DMS153 treated with DMSO at 0.1 percent for 48 hours (cell line): ENCODE measurements around the gene RASA3.
"Not testable (repeated sequence)": the region's sequence is repeated elsewhere in the genome, so short reads cannot be mapped to it uniquely, and the experiment has no call there.

Experiments
- DNase-seq: peaks from one replicate; lab custom pipeline; 2025; ENCODE audit not compliant: unreplicated experiment; lab: John Stamatoyannopoulos, UW

The RASA3 gene

DNA sequence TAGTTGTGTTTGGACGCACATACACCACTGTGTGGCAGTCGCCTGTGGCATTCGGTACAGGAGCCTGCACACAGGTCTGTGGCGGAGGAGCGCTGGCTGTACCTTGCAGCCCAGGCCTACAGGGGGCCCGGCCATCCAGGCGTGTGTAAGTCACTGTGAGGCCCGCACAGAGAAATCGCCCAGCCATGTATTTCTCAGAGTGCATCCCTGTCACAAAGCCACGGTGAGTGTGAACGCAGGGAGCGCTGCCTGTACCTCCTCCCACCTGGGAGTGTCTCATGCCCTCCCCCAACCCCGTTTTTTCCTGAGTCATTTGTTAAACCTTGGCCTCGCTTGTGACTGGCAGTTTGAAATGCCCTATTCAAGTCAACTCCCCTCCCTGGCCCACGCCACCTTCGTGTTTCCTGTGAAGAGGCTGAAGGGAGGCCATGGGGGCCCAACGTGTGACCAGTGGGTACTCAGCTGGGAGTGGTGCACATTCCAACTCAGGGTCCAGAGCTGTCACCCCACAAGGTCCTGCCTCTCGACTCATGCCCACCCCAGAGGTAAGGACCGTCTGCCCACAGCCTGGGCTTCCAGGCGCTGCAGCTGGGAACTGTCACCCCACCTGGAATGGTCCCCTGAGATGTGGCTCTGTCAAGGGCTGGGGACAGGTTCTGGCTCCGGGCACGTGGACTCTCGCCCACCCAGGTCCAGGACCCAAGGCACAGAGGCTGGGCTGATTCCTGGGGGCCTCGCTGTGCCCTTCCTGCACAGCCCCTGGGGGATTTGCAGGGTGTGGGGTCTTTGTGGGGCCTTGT, 11.6 kb upstream of the RASA3 start:
- no peak for DNase-seq

DNA sequence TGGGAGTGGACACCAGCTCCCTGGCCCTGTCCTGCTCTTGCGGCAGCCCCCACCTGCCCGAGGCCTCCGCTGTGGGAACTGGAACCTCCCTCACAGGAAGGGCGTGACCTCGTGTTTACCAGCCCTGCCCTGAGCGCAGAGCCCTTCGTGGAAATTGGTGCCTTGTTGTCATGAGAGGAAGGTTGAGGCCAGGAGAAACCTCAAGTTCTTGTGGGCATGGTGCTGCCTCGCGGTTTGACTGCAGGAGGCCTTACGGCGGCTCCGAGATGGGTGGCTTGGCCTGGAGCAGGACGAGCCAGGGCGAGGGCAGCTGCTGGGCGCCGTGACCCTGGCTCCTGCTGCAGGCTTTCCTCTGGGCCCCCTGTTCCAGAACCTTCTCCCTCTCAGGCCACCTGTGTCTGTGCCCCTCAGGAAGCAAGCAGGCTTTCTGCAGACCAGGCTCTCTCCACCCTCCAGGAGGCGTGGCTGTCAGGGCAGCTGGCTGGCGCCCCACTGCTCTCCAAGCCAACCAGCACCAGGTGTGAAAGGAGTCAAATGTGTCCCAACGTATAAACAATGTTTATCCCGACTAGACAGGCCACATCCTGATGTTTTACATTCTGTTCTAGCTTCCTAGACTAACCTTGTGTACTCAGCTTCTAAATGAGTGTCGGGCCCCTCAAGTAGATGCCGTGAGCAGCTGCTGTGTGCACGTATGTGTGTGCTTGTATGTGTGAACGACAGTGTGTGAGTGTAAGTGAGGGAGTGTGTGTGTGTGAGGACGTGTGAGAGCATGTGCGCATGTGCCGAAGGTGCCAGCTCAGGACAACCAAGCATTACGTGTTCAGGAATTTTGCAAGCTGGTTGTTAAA, 10.4 kb upstream of the RASA3 start:
- DNase-seq: peak; percentile 89

DNA sequence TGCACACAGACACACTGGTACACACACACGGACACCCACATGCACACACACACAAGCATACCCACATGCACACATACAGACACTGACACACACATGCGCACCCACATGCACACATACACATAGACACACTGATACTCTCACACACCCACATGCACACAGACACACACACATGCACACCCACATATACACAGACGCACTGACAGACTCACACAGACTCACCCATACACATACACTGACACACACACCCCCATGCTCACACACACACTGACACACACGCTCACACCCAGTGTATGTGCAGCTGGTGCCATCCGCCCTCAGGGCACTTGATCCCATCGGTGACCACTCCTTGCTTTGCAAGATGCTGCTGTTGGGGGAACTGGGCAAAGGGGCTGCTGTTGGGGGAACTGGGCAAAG, 9.7 kb upstream of the RASA3 start:
- DNase-seq: no peak

DNA sequence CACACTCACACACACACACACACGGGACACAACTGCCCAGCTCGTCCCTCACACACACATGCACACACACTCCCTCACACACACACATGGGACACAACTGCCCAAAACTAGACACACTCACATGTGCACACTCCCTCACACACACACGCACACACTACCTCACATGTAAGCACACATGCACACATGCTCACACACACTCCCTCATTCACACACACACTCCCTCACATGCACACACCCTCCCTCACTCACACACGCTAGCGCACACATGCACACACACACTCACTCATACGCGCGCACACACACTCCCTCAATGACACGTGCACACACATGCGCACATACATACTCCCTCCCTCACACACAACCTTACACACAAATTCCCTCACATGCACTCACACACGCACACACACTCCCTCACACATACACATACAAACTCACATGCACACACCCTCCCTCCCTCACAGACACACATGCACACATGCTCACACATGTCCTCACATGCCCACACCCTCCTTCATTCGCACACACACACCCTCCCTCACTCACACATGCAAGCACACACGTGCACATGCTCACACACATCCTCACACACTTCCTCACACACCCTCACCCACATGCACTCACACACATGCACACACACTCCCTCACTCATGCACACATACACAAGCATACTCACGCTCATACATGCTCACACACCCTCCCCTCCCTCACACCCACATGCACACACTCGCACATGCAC, 9.0 kb upstream of the RASA3 start:
- no peak for DNase-seq

DNA sequence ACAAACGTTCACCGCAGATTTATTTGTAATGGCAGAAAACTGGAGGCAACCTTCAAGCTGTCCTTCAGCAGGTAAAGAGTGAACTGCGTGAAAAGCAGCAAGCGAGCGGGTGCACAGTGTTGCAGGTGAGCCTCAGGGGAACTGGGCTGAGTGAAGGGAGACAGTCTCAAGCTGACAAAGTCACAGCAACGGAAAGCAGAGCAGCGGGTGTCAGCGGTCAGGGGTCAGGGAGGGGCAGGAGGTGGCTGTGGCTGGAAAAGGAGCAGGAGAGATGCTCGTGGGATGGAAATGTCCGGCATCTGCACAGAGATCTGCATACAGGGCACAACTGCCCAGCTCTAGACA, 8.5 kb upstream of the RASA3 start:
- no peak for DNase-seq

DNA sequence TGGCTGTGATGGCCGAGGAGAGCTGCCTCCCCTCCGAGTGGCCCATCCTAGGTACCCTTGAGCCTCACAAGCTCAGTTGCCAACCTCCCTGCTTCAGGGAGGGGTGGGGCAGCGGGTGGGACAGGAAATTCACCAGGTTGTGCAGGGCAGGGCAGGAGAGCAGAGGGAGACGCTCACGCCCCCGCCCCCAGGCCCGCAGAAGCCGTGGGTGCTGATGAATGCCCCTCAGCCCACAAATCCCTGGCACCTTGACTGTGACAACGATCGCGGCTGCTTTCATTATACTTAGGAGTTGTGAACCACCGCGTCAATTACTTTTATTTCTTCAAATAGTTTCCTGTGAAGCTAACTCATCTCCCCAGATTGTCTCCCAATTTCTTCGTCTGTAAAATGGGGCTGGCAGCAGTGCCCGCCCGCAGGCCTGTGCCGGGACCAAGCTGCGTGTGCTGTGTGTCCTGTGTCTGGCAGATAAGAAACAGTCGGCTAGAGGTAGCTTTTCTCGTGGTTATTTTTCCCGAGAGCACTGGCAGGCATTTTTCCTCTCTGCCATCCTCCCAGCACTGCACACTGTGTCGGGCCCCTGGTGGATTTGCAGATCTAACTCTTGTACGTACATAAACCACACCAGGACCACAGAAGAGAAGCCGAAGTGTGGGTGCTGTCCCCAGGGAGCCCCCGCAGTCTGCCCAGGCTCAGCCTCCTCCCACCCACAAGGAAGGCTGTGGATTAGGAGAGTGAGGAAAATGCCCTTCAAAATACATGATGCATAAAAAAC, 7.9 kb upstream of the RASA3 start:
- DNase-seq: no peak

DNA sequence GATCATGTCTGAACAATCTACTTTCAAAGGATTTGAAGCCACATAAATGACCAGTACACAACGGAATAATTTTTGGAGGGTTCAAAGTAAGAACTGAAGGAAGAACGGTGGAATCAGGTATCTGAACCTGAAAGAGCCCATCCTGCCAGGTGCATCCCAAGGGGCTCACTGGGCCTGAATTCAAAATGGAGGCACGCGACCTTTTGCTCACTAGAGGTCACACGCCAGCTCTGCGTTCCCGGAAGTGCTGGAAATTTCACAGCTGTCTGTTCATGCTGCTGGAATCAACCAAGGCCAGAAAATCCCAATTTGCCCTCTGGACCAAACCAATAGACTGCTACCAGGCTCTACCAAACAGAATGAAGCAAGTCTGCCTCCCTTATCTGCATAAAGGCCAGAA, 4.2 kb upstream of the RASA3 start:
- no peak for DNase-seq

DNA sequence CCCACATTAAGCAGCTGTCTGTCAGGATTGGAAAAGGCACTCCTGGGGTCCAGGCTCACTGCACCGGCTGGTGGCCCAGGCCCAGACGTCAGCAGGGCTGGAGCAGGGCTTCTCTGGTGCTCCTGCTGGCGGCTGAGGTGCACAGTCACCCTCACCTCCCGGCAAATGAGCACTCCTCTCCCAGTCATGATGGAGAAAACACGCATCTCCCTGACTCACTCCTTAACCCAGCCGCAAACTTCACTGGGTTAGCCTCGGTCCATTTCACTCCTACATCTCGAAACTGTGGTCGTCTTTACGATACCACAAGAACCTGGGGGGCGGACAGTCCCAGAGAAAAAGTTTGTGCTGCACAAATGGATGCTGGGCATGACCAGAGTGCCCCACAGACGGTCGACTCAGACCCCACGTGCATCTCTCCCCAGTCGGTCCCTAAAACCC, 3.3 kb upstream of the RASA3 start:
- no peak for DNase-seq

DNA sequence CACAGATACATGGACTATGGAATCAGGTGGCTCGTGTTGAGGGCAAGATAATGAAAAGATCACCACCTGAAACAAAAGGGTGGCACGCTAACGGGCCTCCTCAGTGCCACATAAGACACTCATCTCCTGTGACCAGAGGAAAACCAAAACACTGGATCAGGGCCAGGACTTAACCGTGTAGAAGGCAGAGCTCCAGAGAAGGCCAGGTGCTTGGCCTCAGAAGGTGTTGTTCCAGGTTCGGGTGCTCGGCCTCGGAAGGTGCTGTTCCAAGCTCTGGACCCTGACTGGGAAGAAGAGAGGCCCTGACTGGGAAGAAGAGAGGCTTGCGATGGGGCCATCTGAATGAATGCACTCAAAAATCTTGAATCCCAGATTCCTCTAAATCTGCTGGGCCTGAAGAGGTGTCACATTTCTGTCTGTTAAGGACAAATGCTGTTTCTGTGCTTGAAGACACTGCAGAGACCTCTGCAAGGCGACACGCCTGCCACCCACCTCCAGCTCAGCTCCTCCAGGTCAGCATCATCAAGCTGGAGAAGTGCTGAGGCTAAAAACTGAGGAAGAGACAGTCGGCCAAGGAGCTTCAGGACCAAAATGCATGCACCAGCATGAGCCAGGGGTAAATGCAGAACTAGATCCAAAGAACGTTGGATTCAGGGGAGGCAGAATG, 2.7 kb upstream of the RASA3 start:
- no peak for DNase-seq

DNA sequence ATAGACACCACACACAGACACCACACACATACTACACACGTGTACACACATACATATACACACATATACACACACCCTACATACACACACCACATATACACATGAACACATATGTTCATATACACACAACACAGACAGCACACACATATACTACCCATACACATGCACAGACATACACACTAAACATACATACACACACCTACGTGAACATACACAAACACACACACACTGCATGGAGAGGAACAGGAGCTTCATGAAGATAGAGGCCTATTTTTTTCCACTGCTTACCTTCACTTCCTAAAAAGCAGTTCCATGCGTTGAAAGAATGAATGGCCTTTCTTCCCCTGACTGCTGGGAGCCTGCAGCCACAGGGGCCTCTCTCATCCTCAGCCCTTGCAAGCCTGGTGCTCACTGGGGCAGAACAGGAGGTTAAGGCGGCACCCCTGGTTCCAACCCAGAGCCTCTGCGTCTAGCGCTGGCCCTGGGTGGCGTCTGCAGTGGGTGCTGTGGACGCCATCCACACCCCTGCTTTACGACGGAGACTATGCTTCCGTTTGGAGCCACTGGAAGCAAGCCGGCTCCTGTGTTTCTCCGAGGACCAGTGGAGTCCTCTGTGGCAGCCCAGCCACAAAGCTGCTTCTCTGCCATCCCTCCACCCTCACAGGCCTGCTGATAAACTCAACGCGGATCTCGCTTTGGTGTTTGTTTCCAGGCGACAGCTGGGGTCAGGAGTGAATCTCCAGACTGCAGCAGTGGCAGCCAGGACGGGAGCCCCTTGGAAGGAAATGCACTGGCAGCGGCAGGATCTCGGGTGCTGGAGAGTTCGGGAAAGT, 1.9 kb upstream of the RASA3 start:
- peak; percentile 29 for DNase-seq

DNA sequence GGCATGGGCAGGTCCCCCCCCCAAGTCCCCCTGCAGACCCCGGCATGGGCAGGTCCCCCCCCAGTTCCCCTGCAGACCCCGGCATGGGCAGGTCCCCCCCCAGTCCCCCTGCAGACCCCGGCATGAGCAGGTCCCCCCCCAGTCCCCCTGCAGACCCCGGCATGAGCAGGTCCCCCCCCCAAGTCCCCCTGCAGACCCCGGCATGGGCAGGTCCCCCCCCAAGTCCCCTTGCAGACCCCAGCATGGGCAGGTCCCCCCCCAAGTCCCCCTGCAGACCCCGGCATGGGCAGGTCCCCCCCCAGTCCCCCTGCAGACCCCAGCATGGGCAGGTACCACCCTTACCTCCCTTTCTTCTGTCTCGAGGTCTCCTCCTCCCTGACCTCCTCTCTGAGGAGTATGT, 1.1 kb upstream of the RASA3 start:
- DNase-seq: not testable (repeated sequence)

DNA sequence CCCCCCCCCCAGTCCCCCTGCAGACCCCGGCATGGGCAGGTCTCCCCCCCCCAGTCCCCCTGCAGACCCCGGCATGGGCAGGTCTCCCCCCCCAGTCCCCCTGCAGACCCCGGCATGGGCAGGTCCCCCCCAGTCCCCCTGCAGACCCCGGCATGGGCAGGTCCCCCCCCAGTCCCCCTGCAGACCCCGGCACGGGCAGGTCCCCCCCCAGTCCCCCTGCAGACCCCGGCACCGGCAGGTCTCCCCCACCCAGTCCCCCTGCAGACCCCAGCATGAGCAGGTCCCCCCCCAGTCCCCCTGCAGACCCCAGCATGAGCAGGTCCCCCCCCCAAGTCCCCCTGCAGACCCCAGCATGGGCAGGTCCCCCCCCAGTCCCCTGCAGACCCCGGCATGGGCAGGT, 703 bp upstream of the RASA3 start:
- DNase-seq: not testable (repeated sequence)

DNA sequence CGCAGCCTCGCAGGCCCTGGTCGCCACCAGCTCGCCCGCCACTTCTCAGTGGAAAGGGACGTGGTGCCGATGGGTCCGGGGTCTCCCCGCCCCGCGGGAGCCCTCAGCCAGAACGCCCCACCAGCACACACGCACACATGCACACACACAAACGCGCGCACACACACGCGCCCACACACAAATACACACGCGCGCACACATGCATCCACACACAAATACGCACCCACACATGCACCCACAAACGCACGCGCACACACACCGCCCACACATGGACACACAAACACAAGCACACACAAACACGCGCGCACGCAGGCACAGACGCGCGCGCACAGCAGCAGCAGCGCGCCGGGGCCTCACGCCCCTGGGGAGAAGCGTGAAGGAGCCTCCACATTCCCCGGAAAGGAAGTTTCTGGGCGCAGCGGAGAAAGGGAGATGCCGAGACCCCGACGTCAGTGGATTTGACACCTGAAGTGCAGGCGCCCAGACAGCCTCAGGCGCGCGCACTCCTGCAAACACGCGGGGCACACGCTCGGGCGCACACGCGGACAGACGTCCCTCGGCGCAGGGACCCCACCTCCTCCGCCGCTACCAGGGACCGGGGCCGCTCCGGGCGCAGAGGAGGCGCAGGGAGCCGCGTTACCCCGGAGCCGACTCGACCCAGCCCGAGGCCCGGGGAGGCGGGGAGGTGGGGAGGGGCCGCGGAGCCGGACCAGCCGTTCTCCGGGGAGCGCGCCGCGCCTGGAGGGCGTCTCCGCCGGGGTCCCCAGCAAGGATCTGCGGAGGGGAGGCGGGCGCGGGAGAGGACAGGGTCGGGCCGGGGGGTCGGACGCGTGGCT, 622 bp downstream of the RASA3 start:
- DNase-seq: no peak

DNA sequence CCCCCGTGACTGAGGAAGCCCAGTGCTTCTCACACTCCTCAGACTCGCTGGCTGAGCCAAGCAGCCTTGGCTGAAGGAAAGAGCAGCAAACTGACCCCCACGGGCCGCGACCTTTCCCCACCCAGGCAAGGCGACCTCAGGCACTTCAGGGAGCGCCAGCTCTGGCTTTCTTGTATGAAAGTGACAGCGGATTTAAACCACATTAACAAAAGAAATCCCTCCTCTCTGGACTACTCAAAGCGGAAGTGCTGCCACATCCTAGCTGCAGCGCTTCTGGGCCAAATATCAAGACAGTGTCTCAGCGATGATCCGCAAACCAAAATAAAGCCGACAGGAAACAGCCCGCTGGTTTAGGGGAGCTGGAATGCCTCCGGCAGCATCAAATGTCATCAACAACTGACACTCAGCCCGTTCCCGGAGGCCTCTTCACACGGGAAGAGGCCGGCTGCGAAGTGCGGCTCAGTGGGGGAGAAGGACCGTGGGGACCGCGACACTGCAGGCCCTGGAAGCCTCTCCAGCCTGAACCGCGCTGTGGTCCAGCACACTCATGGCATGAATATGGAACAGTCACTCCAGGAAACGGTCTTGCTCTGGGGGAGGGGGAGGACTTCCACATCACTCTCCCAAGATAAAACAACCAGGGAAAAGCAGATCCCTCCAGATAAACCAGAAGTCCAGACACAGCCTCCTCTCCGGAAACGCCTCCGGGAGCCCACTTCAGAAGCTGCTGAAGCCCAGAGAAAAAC, 1.4 kb downstream of the RASA3 start:
- DNase-seq: no peak

DNA sequence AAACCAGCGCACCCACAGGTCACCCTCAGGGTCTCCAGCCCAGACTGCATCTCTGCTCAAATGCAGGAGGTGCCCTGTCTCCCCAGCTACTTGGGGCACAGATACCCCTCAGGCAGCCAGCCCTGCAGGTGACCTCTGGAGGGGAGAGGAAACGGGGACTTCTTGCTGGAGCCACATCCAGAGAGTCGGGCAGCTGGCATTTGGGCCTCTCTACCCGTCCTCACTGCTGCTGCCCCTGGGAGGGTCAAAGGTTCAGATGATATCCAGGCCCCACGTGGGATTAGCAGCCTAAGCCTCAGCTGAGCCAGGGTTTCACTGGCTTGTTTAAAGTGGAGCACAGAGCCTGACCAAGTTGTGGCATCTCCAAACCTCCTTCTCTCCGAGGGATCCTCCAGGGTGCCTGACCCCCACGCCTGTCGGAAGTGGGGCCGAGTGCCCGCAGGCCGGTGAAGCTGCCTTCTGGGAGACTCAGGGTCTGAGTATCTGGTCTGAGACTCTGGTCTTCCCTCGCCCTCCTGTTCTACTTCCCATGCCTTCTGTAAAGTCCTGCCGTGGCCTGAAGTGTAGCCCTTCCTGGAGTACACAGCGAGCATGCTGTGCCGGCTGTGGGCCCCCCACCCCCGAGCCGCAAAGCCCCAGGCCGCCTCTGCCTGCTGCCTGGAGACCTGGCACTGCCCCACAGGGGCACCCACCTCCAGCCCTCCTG, 2.1 kb downstream of the RASA3 start:
- DNase-seq: no peak

DNA sequence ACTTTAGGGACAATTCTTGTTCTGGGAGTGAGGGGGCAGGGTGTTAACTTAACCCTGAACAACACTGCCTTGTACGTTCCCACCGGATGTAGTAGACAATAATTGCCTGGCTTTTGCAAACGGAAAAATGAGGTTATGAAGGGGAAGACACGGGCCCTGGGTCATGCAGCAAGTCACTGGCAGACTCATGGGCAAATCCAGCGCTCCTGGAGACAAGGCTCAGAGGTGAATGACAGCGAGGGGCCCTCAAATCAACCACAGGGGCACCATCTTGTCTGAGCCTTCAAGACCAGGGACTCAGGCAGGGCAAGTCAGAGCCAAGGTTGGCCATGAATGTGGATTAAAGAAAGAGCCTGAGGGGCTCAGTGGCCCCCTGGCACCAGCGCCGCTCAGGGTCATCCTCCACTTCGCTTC, 2.8 kb downstream of the RASA3 start:
- no peak for DNase-seq
